Ishikawa (cell line): ENCODE data around the gene CHRDL1.

Source experiments
- CEBPB ChIP-seq: IDR thresholded peaks from 2 replicates; pipeline ENCODE4 v1.6.1; 2012
- CREB1 ChIP-seq: IDR thresholded peaks from 2 replicates; pipeline ENCODE4 v1.6.1; 2012; ENCODE audit warnings: low read depth
- EGR1 ChIP-seq: IDR thresholded peaks from 2 replicates; pipeline ENCODE4 v1.6.1; 2012
- EP300 ChIP-seq: IDR thresholded peaks from 2 replicates; pipeline ENCODE4 v1.6.1; 2012; ENCODE audit warnings: borderline replicate concordance
- FOXM1 ChIP-seq: IDR thresholded peaks from 2 replicates; pipeline ENCODE4 v1.6.1; 2012; ENCODE audit warnings: low read depth, borderline replicate concordance
- NFIC ChIP-seq: IDR thresholded peaks from 2 replicates; pipeline ENCODE4 v1.6.1; 2012
- RAD21 ChIP-seq: IDR thresholded peaks from 2 replicates; pipeline ENCODE4 v1.6.1; 2012; ENCODE audit warnings: low read depth
- TAF1 ChIP-seq: IDR thresholded peaks from 2 replicates; pipeline ENCODE4 v1.6.1; 2012; ENCODE audit warnings: low read depth, mild to moderate bottlenecking
- TCF12 ChIP-seq: IDR thresholded peaks from 2 replicates; pipeline ENCODE4 v1.6.1; 2012; ENCODE audit warnings: low read depth
- TEAD4 ChIP-seq: IDR thresholded peaks from 2 replicates; pipeline ENCODE4 v1.6.1; 2012
- YY1 ChIP-seq: IDR thresholded peaks from 2 replicates; pipeline ENCODE4 v1.6.1; 2012; ENCODE audit warnings: low read depth
- ZBTB7A ChIP-seq: IDR thresholded peaks from 2 replicates; pipeline ENCODE4 v1.6.1; 2012; ENCODE audit warnings: low read depth
- TF ChIP-seq, protein P1 (sequence below): IDR thresholded peaks from 2 replicates; pipeline ENCODE4 v1.6.1; 2012
- TF ChIP-seq, protein P2 (sequence below): IDR thresholded peaks from 2 replicates; pipeline ENCODE4 v1.6.1; 2012
- TF ChIP-seq, protein P3 (sequence below): IDR thresholded peaks from 2 replicates; pipeline ENCODE4 v1.6.1; 2012; ENCODE audit warnings: low read depth, mild to moderate bottlenecking

CHRDL1 gene

DNA sequence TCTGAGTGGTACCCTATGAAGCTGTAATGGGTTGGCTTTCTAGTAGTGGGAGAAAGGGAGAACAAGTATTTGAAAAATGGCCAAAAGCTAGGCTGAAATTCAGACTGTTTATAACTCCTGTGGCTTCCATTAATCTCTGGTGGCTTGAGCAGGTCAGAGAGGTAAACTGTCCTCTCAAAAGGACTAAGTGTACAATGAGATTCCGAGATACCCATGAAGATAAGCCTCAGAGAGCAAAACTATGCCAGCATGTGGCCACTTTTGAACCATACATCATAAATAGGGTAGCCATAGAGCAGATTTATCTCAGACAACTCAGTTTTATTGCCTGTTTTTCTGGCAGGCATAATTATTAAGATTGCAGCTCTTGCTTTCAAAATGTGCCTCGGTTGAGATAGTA is 89.2 kb downstream of the CHRDL1 start:
- no peak for TF ChIP-seq CREB1
- TF ChIP-seq, protein P1, sequence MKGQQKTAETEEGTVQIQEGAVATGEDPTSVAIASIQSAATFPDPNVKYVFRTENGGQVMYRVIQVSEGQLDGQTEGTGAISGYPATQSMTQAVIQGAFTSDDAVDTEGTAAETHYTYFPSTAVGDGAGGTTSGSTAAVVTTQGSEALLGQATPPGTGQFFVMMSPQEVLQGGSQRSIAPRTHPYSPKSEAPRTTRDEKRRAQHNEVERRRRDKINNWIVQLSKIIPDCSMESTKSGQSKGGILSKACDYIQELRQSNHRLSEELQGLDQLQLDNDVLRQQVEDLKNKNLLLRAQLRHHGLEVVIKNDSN, result no peak
- no peak for TF ChIP-seq EGR1
- TF ChIP-seq NFIC, result no peak
- no peak for TF ChIP-seq TCF12
- TF ChIP-seq, protein P2, sequence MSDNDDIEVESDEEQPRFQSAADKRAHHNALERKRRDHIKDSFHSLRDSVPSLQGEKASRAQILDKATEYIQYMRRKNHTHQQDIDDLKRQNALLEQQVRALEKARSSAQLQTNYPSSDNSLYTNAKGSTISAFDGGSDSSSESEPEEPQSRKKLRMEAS, result no peak
- TF ChIP-seq CEBPB, result no peak
- no peak for TF ChIP-seq EP300
- TF ChIP-seq ZBTB7A, result no peak
- TF ChIP-seq TEAD4, result no peak
- no peak for TF ChIP-seq TAF1
- no peak for TF ChIP-seq RAD21
- TF ChIP-seq YY1, result no peak

DNA sequence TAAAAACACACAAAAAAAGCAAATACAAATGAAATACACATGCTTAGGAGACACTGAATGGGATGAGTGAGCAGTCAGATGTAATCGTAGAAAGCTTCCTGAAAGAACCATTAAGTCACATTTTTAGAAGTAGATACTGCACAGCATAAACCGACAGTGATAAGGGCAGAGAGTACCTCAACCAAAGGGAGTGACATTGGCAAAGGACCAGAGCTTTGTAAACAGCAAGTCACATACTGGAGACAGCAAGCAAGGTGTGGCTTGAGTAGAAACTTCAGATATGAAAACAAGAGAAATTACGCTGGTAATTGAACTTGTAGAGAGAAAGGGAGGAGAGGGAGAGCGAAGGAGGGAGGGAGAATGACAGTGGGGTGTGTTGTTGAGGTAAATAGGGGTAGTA is 92.0 kb downstream of the CHRDL1 start:
- no peak for TF ChIP-seq FOXM1
- TF ChIP-seq, protein P1, result no peak
- TF ChIP-seq YY1, result no peak
- no peak for TF ChIP-seq CREB1
- TF ChIP-seq ZBTB7A, result no peak
- no peak for TF ChIP-seq NFIC
- TF ChIP-seq TAF1, result no peak
- TF ChIP-seq, protein P3, sequence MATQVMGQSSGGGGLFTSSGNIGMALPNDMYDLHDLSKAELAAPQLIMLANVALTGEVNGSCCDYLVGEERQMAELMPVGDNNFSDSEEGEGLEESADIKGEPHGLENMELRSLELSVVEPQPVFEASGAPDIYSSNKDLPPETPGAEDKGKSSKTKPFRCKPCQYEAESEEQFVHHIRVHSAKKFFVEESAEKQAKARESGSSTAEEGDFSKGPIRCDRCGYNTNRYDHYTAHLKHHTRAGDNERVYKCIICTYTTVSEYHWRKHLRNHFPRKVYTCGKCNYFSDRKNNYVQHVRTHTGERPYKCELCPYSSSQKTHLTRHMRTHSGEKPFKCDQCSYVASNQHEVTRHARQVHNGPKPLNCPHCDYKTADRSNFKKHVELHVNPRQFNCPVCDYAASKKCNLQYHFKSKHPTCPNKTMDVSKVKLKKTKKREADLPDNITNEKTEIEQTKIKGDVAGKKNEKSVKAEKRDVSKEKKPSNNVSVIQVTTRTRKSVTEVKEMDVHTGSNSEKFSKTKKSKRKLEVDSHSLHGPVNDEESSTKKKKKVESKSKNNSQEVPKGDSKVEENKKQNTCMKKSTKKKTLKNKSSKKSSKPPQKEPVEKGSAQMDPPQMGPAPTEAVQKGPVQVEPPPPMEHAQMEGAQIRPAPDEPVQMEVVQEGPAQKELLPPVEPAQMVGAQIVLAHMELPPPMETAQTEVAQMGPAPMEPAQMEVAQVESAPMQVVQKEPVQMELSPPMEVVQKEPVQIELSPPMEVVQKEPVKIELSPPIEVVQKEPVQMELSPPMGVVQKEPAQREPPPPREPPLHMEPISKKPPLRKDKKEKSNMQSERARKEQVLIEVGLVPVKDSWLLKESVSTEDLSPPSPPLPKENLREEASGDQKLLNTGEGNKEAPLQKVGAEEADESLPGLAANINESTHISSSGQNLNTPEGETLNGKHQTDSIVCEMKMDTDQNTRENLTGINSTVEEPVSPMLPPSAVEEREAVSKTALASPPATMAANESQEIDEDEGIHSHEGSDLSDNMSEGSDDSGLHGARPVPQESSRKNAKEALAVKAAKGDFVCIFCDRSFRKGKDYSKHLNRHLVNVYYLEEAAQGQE, result no peak
- TF ChIP-seq, protein P2, result no peak
- TF ChIP-seq EGR1, result no peak
- TF ChIP-seq RAD21, result no peak
- no peak for TF ChIP-seq TCF12
- TF ChIP-seq TEAD4, result no peak
- TF ChIP-seq CEBPB, result no peak
- no peak for TF ChIP-seq EP300

DNA sequence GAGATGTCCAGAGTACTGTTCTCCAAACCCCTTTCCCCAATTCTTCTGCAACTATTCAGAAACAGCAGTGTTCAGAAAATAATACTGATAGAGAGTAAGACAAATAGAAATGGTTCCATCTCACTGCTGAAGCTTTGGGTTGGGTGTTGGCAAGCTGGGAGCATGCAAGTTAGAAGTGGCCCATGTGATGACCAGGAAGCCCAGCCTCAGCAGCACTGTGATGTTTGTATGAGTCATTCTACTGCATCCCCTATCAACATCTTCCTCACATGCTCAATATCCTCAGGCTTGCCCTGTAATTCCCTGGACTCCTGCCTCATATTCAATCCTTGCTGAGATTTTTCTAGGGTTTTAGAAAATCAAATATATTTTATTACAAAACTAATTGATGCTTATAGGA is 96.5 kb downstream of the CHRDL1 start:
- TF ChIP-seq EGR1, result no peak
- no peak for TF ChIP-seq CEBPB
- TF ChIP-seq, protein P1, result no peak
- TF ChIP-seq RAD21, result no peak
- TF ChIP-seq YY1, result no peak
- TF ChIP-seq TCF12, result no peak
- no peak for TF ChIP-seq TEAD4
- no peak for TF ChIP-seq NFIC
- no peak for TF ChIP-seq ZBTB7A

DNA sequence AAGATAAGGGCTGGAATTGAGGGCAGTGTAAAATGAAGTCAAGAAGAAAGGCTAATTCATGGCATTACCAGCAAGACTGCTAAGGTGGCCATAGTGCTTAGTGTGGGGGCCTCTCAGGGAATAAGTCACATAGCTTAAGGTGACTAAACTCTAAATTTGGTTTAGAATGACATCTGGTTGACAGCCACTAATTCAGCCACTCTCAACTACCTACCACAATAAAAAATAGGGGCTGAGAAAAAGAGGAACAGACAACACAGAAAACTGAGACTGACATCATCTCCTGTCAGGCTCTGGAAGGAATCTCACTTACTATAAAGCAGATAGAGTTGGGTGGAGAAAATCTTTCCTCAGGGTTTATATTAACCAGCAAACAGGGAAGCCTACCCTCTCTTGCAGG is 96.9 kb downstream of the CHRDL1 start:
- no peak for TF ChIP-seq TAF1
- TF ChIP-seq EGR1, result no peak
- no peak for TF ChIP-seq FOXM1
- TF ChIP-seq, protein P2, result no peak
- TF ChIP-seq EP300, result no peak
- TF ChIP-seq RAD21, result no peak
- TF ChIP-seq TEAD4, result no peak
- TF ChIP-seq NFIC, result no peak
- TF ChIP-seq CEBPB, result no peak
- TF ChIP-seq, protein P1, result no peak
- TF ChIP-seq ZBTB7A, result no peak
- TF ChIP-seq, protein P3, result no peak

DNA sequence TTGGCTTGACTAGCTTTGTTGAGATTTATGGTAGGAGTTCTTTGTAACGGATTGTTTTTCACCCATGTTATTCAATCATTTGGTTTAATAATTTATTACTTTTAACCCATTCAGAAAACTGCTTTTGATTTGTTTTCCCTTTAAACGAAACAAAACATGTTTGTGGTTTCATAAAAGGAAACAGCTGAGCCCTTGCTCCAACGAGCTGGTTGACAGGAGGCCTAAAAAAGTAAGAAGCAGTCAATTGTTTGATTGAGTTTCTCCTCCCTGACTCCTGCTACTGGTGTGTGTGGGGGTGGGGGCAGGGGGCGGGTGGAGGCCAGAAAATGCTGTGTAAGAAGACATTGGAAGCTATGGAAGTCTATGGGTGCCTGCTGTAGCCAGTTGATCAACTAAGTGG is 102.8 kb downstream of the CHRDL1 start:
- TF ChIP-seq TAF1 (no peak), ZBTB7A (no peak), CEBPB (no peak), FOXM1 (no peak), RAD21 (no peak), TCF12 (no peak), TEAD4 (no peak), EP300 (no peak), EGR1 (no peak), YY1 (no peak)
- TF ChIP-seq, protein P3, result no peak
- TF ChIP-seq, protein P2, result no peak
